Natural killer cell treated with Interleukin-12 subunit alpha and Interleukin-12 subunit beta and Interleukin-15 and Interleukin-18, amount 100 ng/mL, for 72 hours (primary cell): ENCODE results near the gene LRP1B. TPM values are rescaled to one million over a fixed set of nuclear protein-coding genes. Genes with fewer than 3 reads are reported as not detected.

Experiments
- ATAC-seq, 2 donors: fragments of 150-1000 bp; cut with Tn5 transposase in 1 of 2; sonication (Bioruptor Pico), chemical (Tn5 transposase) in 1 of 2; 2 replicates each; pipeline ENCODE4 v1.10.0; 2021
- DNase-seq: peaks from one replicate; pipeline ENCODE4 v3.0.0; 2022; ENCODE audit warnings: low spot score
- H3K27ac Mint-ChIP-seq, 2 donors: 1 replicate in 1 of 2; 2 replicates in 1 of 2; pipeline ENCODE4 v1.8.0; 2022; ENCODE audit warnings: mixed read lengths in 2 of 2, mild to moderate bottlenecking in 1 of 2, moderate library complexity in 1 of 2
- H3K27me3 Mint-ChIP-seq, 2 donors: 1 replicate in 1 of 2; 2 replicates in 1 of 2; pipeline ENCODE4 v1.8.0; 2022; ENCODE audit warnings: mixed read lengths in 2 of 2
- H3K36me3 Mint-ChIP-seq: one replicate; pipeline ENCODE4 v1.8.0; 2022; ENCODE audit warnings: mixed read lengths
- H3K4me1 Mint-ChIP-seq, 2 donors: 1 replicate in 1 of 2; 2 replicates in 1 of 2; pipeline ENCODE4 v1.8.0; 2022; ENCODE audit warnings: low read depth in 2 of 2, mixed read lengths in 2 of 2, mild to moderate bottlenecking in 1 of 2
- H3K4me3 Mint-ChIP-seq: one replicate; pipeline ENCODE4 v1.8.0; 2022; ENCODE audit warnings: mixed read lengths
- H3K9me3 Mint-ChIP-seq: 2 replicates; pipeline ENCODE4 v1.8.0; 2022; ENCODE audit warnings: mixed read lengths
- total RNA-seq, 2 donors: library from RNA; stranded (reverse); gene quantifications; one replicate each; pipeline ENCODE4 v1.2.3, GENCODE V29; 2022

LRP1B gene
- total RNA-seq, 2 donors from 2014 or later: not detected

DNA sequence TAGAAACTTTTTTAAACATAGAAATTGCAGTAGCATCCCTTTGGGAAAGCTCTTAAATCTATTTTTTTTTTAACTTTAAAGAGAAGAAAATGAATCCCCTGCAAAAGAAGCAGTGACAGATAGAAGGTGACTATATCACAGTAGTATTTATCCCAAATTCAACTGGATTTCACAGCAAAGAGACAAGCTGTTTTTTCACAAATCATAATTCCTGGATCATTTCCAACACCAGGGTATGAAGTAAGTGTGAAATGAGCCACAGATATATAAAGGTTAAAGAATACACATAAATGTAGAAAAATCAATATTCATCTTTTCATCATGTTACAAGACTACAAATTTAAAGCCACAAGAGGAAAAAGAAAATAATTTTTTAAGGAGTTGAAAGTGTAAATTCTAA, 1945.7 kb downstream of the LRP1B start:
- DNase-seq (no peak), ATAC-seq (no peak)
- no peaks in the 10 kb centered on the region for H3K27me3 Mint-ChIP-seq
- no peaks in the 10 kb centered on the region for H3K4me1 Mint-ChIP-seq
- no peaks in the 10 kb centered on the region for H3K36me3 Mint-ChIP-seq
- peaks cover 22% of the 10 kb centered on the region for H3K9me3 Mint-ChIP-seq
- H3K27ac Mint-ChIP-seq: no peak overlapping the region
- no peak overlapping the region for H3K4me3 Mint-ChIP-seq

DNA sequence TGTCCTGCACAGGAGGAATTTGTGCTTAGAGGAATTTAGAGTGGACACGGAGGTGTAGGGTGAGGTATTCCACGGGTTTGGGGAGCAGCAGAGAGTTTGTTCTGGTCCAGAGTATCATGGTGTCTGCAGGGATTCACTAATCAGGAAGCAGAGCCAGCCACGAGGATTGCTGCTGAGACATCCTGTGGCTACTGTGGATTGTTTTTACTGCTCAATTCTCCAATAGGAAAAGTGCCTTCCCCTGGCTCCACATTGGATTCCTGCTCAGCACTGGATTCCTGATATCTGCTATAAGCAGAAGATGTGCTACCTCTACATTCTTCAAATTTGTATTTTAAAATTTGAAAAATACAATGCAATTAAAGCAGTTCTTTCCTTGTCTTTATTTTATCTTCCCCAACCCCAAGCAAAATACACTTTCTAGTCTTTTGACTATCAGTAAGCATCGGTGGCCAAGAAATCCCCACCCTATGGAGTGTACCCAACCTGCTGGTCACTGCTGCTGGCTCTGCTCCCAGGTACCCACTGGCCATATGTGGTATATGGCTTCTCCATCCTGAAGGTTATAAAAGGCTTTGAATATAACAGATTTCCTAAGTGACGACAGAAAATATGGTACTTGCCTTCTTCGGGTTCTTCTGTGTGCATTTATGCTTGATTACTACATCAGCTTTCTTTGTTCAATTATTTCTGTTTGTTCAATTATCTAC, 1947.6 kb downstream of the LRP1B start:
- no peak overlapping the region for H3K27ac Mint-ChIP-seq
- ATAC-seq (no peak), DNase-seq (no peak)
- peaks cover 17% of the 10 kb centered on the region for H3K9me3 Mint-ChIP-seq
- H3K4me3 Mint-ChIP-seq: no peak overlapping the region
- H3K36me3 Mint-ChIP-seq: no peaks in the 10 kb centered on the region
- no peaks in the 10 kb centered on the region for H3K27me3 Mint-ChIP-seq
- H3K4me1 Mint-ChIP-seq: no peaks in the 10 kb centered on the region
